Measurements from ENCODE around the gene FAR2.
A peak's percentile ranks its signal among the peaks of the same experiment; 100 is the strongest.
"Not testable (repeated sequence)": the region's sequence is repeated elsewhere in the genome, so short reads cannot be mapped to it uniquely, and the experiment has no call there.

Gene FAR2

GRCh38 chr12:29283969-29284700, 135.1 kb downstream of the FAR2 start:
- no peak for DNase-seq

- no peak for DNase-seq
Measured at GRCh38 chr12:29286081-29286790, 137.2 kb downstream of the FAR2 start.

GRCh38 chr12:29287622-29288021, 138.5 kb downstream of the FAR2 start:
- no peak for DNase-seq

GRCh38 chr12:29288031-29288430, 139.0 kb downstream of the FAR2 start:
- no peak for DNase-seq

- DNase-seq = not testable (repeated sequence)
Measured at GRCh38 chr12:29290475-29290874, 141.4 kb downstream of the FAR2 start.

GRCh38 chr12:29291226-29291625, 142.1 kb downstream of the FAR2 start:
- DNase-seq = no peak

GRCh38 chr12:29299633-29300032, 150.6 kb downstream of the FAR2 start:
- DNase-seq = no peak

GRCh38 chr12:29301114-29301513, 152.0 kb downstream of the FAR2 start:
- no peak for DNase-seq

- no peak for DNase-seq
Measured at GRCh38 chr12:29304388-29304787, 155.3 kb downstream of the FAR2 start.

- no peak for DNase-seq
Measured at GRCh38 chr12:29306266-29306665, 157.2 kb downstream of the FAR2 start.

- no peak for DNase-seq
Measured at GRCh38 chr12:29306682-29307081, 157.6 kb downstream of the FAR2 start.

- DNase-seq = no peak
Measured at GRCh38 chr12:29309320-29309902, 160.3 kb downstream of the FAR2 start.

- DNase-seq = no peak
Measured at GRCh38 chr12:29310899-29311298, 161.8 kb downstream of the FAR2 start.

- no peak for DNase-seq
Measured at GRCh38 chr12:29314416-29314815, 165.3 kb downstream of the FAR2 start.

GRCh38 chr12:29316752-29317151, 167.7 kb downstream of the FAR2 start:
- no peak for DNase-seq

- peak; percentile 23 to 36 for DNase-seq
Measured at GRCh38 chr12:29317556-29318363, 168.7 kb downstream of the FAR2 start.

GRCh38 chr12:29320295-29321085, 171.4 kb downstream of the FAR2 start:
- no peak for DNase-seq

GRCh38 chr12:29322157-29322556, 173.1 kb downstream of the FAR2 start:
- DNase-seq = no peak

GRCh38 chr12:29329411-29329810, 180.3 kb downstream of the FAR2 start:
- DNase-seq = no peak

- no peak for DNase-seq
Measured at GRCh38 chr12:29333178-29333577, 184.1 kb downstream of the FAR2 start.

GRCh38 chr12:29334937-29335336, 185.9 kb downstream of the FAR2 start:
- no peak for DNase-seq

GRCh38 chr12:29337325-29337724, 188.2 kb downstream of the FAR2 start:
- no peak for DNase-seq

Data from activated T-cell treated with anti-CD3 and anti-CD28 coated beads, Interleukin-2, amount 50 U/mL, for 48 hours (primary cell).